ENCODE results near the gene SLC16A3.
"Not testable (repeated sequence)": the region's sequence is repeated elsewhere in the genome, so short reads cannot be mapped to it uniquely, and the experiment has no call there.

- TF ChIP-seq, protein P1, sequence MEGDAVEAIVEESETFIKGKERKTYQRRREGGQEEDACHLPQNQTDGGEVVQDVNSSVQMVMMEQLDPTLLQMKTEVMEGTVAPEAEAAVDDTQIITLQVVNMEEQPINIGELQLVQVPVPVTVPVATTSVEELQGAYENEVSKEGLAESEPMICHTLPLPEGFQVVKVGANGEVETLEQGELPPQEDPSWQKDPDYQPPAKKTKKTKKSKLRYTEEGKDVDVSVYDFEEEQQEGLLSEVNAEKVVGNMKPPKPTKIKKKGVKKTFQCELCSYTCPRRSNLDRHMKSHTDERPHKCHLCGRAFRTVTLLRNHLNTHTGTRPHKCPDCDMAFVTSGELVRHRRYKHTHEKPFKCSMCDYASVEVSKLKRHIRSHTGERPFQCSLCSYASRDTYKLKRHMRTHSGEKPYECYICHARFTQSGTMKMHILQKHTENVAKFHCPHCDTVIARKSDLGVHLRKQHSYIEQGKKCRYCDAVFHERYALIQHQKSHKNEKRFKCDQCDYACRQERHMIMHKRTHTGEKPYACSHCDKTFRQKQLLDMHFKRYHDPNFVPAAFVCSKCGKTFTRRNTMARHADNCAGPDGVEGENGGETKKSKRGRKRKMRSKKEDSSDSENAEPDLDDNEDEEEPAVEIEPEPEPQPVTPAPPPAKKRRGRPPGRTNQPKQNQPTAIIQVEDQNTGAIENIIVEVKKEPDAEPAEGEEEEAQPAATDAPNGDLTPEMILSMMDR (IDR thresholded peaks at IDR 0.05), result not testable (repeated sequence)
- TF ChIP-seq POLR2A (IDR thresholded peaks at IDR 0.05); POLR2AphosphoS5 (IDR thresholded peaks at IDR 0.05; ENCODE audit: insufficient read depth in 1 of 2, low read depth in 1 of 2): not testable (repeated sequence)
Observed at GRCh38 chr17:82259972-82260961, 31.4 kb downstream of the SLC16A3 start.

All from vagina (tissue), 2 donors.